ENCODE measurements around the gene ZCCHC17. TPM values are rescaled to one million over a fixed set of nuclear protein-coding genes. Genes with fewer than 3 reads are reported as not detected.

The ZCCHC17 gene
- total RNA-seq, 1 experiment from 2014 or later: 38.5 TPM

GRCh38 chr1:31302709-31303441 lies 6.0 kb downstream of the ZCCHC17 start:
- DNase-seq (ENCODE audit: low read depth): peak; percentile 3

- peak; percentile 91 for DNase-seq (ENCODE audit: low read depth)
Observed at GRCh38 chr1:31306278-31306677, 9.4 kb downstream of the ZCCHC17 start.

GRCh38 chr1:31308036-31308435 lies 11.2 kb downstream of the ZCCHC17 start:
- DNase-seq (ENCODE audit: low read depth): no peak

- no peak for DNase-seq (ENCODE audit: low read depth)
Observed at GRCh38 chr1:31310198-31310597, 13.4 kb downstream of the ZCCHC17 start.

GRCh38 chr1:31315902-31316301 lies 19.1 kb downstream of the ZCCHC17 start:
- DNase-seq (ENCODE audit: low read depth): no peak

GRCh38 chr1:31318146-31318545 lies 21.3 kb downstream of the ZCCHC17 start:
- no peak for DNase-seq (ENCODE audit: low read depth)

- no peak for DNase-seq (ENCODE audit: low read depth)
Observed at GRCh38 chr1:31324093-31324492, 27.3 kb downstream of the ZCCHC17 start.

- DNase-seq (ENCODE audit: low read depth): no peak
Observed at GRCh38 chr1:31324992-31325391, 28.2 kb downstream of the ZCCHC17 start.

GRCh38 chr1:31326461-31326860 lies 29.6 kb downstream of the ZCCHC17 start:
- no peak for DNase-seq (ENCODE audit: low read depth)

- peak; percentile 14 for DNase-seq (ENCODE audit: low read depth)
Observed at GRCh38 chr1:31327381-31327780, 30.5 kb downstream of the ZCCHC17 start.

GRCh38 chr1:31335007-31335406 lies 38.2 kb downstream of the ZCCHC17 start:
- DNase-seq (ENCODE audit: low read depth): peak; percentile 38

- DNase-seq (ENCODE audit: low read depth): no peak
Observed at GRCh38 chr1:31336687-31337467, 40.0 kb downstream of the ZCCHC17 start.

GRCh38 chr1:31344503-31344902 lies 47.7 kb downstream of the ZCCHC17 start:
- no peak for DNase-seq (ENCODE audit: low read depth)

GRCh38 chr1:31345635-31346034 lies 48.8 kb downstream of the ZCCHC17 start:
- no peak for DNase-seq (ENCODE audit: low read depth)

GRCh38 chr1:31346785-31347184 lies 50.0 kb downstream of the ZCCHC17 start:
- DNase-seq (ENCODE audit: low read depth): no peak

GRCh38 chr1:31348449-31348848 lies 51.6 kb downstream of the ZCCHC17 start:
- DNase-seq (ENCODE audit: low read depth): peak; percentile 56

- no peak for DNase-seq (ENCODE audit: low read depth)
Observed at GRCh38 chr1:31354283-31354682, 57.5 kb downstream of the ZCCHC17 start.

GRCh38 chr1:31356427-31356826 lies 59.6 kb downstream of the ZCCHC17 start:
- no peak for DNase-seq (ENCODE audit: low read depth)

GRCh38 chr1:31361607-31362006 lies 64.8 kb downstream of the ZCCHC17 start:
- DNase-seq (ENCODE audit: low read depth): no peak

GRCh38 chr1:31362032-31362431 lies 65.2 kb downstream of the ZCCHC17 start:
- no peak for DNase-seq (ENCODE audit: low read depth)

- no peak for DNase-seq (ENCODE audit: low read depth)
Observed at GRCh38 chr1:31364561-31365250, 67.9 kb downstream of the ZCCHC17 start.

- no peak for DNase-seq (ENCODE audit: low read depth)
Observed at GRCh38 chr1:31366796-31367195, 70.0 kb downstream of the ZCCHC17 start.

Measured in LHCN-M2 (cell line).